ENCODE results near the gene INTS15. TPM values are rescaled to one million over a fixed set of nuclear protein-coding genes. Genes with fewer than 3 reads are reported as not detected.

INTS15 gene
- total RNA-seq, 1 donor from 2014 or later = 37.6 TPM

- H3K4me3 ChIP-seq = no peak overlapping the region
- DNase-seq (no peak), ATAC-seq (no peak)
- no peaks in the 10 kb centered on the region for H3K27me3 ChIP-seq
- no peak overlapping the region for H3K27ac ChIP-seq
- no peaks in the 10 kb centered on the region for H3K9me3 ChIP-seq
- no peaks in the 10 kb centered on the region for H3K4me1 ChIP-seq
- H3K36me3 ChIP-seq = no peaks in the 10 kb centered on the region
- TF ChIP-seq CTCF (IDR thresholded peaks at IDR 0.05) = no peak
- intact Hi-C loops (cut with DNase I) = no loop called here
These were observed 29.9 kb upstream of the INTS15 start for GRCh38 chr7:6559896-6560295.

- TF ChIP-seq CTCF (IDR thresholded peaks at IDR 0.05) = no peak
- H3K9me3 ChIP-seq = no peaks in the 10 kb centered on the region
- no peaks in the 10 kb centered on the region for H3K4me1 ChIP-seq
- intact Hi-C loops (cut with DNase I) = no loop called here
- no peak overlapping the region for H3K27ac ChIP-seq
- no peak overlapping the region for H3K4me3 ChIP-seq
- no peaks in the 10 kb centered on the region for H3K36me3 ChIP-seq
- DNase-seq (no peak), ATAC-seq (no peak)
- no peaks in the 10 kb centered on the region for H3K27me3 ChIP-seq
These were observed 27.7 kb upstream of the INTS15 start for GRCh38 chr7:6562106-6562505.

- ATAC-seq (no peak), DNase-seq (no peak)
- intact Hi-C loops (cut with DNase I) = no loop called here
- TF ChIP-seq CTCF (IDR thresholded peaks at IDR 0.05) = no peak
- Histone ChIP-seq H3K36me3 (no peaks in the 10 kb centered on the region), H3K4me3 (no peak overlapping the region), H3K27me3 (no peaks in the 10 kb centered on the region), H3K9me3 (no peaks in the 10 kb centered on the region), H3K27ac (no peak overlapping the region), H3K4me1 (no peaks in the 10 kb centered on the region)
These were observed 25.7 kb upstream of the INTS15 start for GRCh38 chr7:6563936-6564770.

GRCh38 chr7:6565655-6566054 lies 24.2 kb upstream of the INTS15 start:
- no peak for TF ChIP-seq CTCF (IDR thresholded peaks at IDR 0.05)
- Histone ChIP-seq H3K9me3 (no peaks in the 10 kb centered on the region), H3K4me1 (no peaks in the 10 kb centered on the region), H3K27me3 (no peaks in the 10 kb centered on the region), H3K36me3 (no peaks in the 10 kb centered on the region), H3K4me3 (no peak overlapping the region), H3K27ac (no peak overlapping the region)
- ATAC-seq (no peak), DNase-seq (no peak)
- intact Hi-C loops (cut with DNase I) = no loop called here

- TF ChIP-seq CTCF (IDR thresholded peaks at IDR 0.05) = no peak
- no peak for DNase-seq
These were observed 21.9 kb upstream of the INTS15 start for GRCh38 chr7:6567886-6568285.

More at GRCh38 chr7:6567886-6568285, 21.9 kb upstream of the INTS15 start:
- Histone ChIP-seq H3K4me1 (no peaks in the 10 kb centered on the region), H3K4me3 (no peak overlapping the region), H3K27me3 (no peaks in the 10 kb centered on the region), H3K27ac (no peak overlapping the region), H3K9me3 (no peaks in the 10 kb centered on the region), H3K36me3 (no peaks in the 10 kb centered on the region)
- intact Hi-C loops (cut with DNase I) = no loop called here
- ATAC-seq = no peak

All from upper lobe of right lung (tissue), 1 donor.